B cell (primary cell): ENCODE measurements around the gene DRC1.
"Not testable (repeated sequence)": the region's sequence is repeated elsewhere in the genome, so short reads cannot be mapped to it uniquely, and the experiment has no call there.

Experiments
- EZH2 ChIP-seq: IDR thresholded peaks from 2 replicates; pipeline ENCODE4 v1.6.1; 2012; ENCODE audit warnings: borderline replicate concordance, low read depth, mild to moderate bottlenecking, moderate library complexity, low read length; ENCODE audit not compliant: insufficient read depth, poor library complexity, severe bottlenecking
- TF ChIP-seq, protein P1 (sequence below): fragments of 200-600 bp; IDR thresholded peaks from one replicate; pipeline ENCODE4 v1.8.0; 2022; ENCODE audit warnings: antibody characterized with exemption, mild to moderate bottlenecking

DNA sequence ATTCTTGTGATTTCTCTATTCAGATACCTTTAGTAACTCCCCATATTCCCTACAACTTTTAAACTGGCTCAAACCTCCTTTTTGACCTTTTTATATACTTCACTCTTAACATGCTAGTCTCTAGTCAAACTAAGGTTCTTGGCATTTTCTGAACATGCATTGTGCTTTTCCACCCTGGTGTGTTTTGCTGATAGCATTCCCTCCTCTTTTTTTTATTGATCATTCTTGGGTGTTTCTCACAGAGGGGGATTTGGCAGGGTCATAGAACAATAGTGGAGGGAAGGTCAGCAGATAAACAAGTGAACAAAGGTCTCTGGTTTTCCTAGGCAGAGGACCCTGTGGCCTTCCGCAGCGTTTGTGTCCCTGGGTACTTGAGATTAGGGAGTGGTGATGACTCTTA is 32.1 kb upstream of the DRC1 start:
- TF ChIP-seq, protein P1, sequence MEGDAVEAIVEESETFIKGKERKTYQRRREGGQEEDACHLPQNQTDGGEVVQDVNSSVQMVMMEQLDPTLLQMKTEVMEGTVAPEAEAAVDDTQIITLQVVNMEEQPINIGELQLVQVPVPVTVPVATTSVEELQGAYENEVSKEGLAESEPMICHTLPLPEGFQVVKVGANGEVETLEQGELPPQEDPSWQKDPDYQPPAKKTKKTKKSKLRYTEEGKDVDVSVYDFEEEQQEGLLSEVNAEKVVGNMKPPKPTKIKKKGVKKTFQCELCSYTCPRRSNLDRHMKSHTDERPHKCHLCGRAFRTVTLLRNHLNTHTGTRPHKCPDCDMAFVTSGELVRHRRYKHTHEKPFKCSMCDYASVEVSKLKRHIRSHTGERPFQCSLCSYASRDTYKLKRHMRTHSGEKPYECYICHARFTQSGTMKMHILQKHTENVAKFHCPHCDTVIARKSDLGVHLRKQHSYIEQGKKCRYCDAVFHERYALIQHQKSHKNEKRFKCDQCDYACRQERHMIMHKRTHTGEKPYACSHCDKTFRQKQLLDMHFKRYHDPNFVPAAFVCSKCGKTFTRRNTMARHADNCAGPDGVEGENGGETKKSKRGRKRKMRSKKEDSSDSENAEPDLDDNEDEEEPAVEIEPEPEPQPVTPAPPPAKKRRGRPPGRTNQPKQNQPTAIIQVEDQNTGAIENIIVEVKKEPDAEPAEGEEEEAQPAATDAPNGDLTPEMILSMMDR: not testable (repeated sequence)
- not testable (repeated sequence) for TF ChIP-seq EZH2
